OCI-LY3 (cell line): ENCODE measurements around the gene C1orf232.

Source experiments
- EZH2phosphoT487 ChIP-seq: fragments of 200-600 bp; shearing (Covaris generic); IDR thresholded peaks from 2 replicates; pipeline ENCODE4 v1.6.1; 2018; ENCODE audit warnings: antibody characterized with exemption, mixed run types, low read depth
- TF ChIP-seq, protein P1 (sequence below): fragments of 200-600, 300-600 bp; sonication (generic); IDR thresholded peaks from 2 replicates; pipeline ENCODE4 v1.5.1; 2014; ENCODE audit warnings: antibody characterized with exemption, low read length, low read depth

DNA sequence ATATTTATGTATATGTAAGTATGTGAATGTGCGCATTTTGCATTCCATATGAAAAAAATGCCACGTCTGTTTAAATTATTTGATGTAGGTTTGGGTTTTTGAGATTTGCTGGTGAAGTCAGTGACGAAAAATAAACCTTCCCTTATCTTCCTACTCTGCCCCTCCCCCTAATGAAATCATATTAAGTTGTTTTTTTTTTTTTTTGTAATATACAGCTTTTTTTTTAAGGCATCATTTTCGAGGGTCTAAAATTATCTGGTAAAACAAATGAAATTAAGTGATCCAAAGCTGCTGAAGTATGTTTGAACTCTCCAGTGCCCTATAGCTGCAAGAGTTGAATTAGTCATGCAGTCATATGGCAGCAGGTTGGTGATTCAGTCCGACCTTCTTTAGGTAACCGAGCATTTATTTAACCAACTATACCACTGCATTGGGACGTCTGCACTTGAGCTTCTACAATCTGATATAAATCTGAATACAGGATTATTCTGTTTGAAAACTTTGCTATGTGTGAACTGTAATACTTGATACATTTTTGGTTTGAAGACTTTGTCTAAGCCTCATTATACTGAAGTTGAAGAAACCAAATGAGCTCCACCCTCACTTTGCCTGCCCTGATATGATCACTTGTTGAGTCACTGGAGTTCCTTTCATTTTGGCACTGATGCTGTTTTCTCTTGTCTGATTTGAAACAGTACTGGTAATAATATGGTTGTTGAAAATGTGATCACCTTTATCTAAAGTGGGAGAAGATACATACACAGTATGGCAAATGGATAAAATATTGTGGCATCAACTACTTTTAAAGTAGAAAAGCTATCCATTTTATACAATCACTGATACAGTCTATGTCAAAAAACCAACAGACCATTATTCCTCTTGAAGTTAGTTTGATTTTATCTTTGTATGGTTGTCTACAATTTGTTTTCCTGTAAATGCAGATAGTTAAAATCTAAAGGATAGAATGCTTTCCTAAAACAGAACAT is 45.5 kb downstream of the C1orf232 start:
- TF ChIP-seq EZH2phosphoT487, result no peak
- TF ChIP-seq, protein P1, sequence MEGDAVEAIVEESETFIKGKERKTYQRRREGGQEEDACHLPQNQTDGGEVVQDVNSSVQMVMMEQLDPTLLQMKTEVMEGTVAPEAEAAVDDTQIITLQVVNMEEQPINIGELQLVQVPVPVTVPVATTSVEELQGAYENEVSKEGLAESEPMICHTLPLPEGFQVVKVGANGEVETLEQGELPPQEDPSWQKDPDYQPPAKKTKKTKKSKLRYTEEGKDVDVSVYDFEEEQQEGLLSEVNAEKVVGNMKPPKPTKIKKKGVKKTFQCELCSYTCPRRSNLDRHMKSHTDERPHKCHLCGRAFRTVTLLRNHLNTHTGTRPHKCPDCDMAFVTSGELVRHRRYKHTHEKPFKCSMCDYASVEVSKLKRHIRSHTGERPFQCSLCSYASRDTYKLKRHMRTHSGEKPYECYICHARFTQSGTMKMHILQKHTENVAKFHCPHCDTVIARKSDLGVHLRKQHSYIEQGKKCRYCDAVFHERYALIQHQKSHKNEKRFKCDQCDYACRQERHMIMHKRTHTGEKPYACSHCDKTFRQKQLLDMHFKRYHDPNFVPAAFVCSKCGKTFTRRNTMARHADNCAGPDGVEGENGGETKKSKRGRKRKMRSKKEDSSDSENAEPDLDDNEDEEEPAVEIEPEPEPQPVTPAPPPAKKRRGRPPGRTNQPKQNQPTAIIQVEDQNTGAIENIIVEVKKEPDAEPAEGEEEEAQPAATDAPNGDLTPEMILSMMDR, result no peak
